Measurements from ENCODE around the gene AVPR2.
A peak's percentile ranks its signal among the peaks of the same experiment; 100 is the strongest.

Gene AVPR2

DNA sequence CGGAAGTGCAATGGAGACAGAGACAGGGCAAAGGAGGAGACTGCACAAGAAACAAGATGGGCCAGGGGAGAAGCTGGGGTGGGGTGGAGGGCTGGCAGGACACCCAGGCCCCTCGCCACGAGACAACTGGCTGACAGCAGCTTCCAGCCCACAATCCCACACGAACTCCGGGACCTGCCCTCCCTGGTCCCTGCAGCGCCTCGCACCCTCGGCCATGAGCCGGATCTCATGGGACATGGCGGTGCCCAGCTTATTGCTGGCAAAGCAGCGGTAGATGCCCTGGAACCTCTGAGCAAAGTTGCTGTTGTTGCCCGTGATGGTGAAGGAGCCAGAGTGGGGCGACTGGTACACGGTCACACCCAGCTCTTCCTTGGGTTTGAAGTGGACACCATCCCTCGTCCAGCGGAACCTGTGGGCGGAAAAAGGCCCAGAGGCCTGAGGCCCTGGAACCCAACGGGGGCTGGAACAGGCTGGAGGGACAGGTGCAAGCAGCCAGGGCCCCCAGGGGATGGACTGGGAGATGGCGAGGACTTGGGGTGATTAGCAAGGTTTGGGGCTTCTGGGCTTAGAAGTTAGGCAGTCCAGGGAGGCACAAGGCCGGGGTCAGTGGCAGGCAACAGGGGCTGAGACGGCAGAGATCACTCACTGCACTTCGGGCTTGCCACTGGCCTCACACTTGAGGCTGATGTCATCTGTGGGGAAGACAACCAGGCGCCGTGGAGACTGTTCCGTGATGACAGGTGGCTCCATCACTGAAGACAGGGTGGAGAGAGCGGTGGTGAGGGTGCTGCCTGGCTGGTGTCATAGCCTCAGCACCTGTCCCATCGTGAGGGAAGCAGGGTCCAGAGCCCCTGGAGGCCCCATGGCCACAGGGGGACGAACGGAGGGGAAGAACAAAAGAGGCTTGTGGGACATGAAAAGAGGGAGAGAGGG, 32.3 kb upstream of the AVPR2 start:
- DNase-seq: no peak

DNA sequence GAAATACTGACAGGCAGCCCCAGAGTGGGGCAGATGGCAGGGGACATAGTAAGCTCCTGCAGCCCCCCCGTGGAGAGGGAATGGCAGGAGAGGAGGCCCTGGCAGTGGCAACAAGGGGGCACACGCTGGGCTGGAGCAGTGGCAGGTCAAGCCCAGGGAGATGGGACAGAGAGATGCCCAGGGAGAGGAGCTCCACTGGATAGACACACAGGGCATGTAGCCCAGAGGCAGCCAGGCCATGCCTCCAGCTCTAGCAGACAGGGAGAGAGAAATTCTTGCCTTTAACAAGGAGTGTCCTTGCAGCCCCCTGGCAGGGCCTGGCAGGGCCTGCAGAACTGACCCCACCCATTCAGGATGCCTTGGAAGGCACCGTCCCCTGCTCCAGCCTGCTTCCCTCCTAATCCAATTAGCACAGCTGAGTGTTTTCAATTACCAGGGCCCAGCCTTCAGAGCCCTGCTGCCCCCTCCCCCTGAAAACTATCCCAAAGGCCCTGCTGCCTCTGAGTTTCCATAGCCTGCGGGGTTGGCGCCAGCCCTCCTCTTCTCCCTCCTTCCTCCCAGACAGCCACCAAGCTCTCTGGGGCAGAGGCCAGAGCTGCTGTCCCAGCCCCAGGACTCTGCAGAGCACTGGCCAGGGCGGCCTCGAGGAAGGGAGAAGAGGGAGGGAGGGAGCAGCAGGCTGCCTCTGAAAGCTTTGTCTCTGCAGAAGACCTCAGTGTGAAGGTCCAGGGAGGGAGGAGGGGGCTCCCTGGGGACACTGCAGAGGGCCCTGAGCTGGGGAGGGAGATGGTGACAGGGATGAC, 31.0 kb upstream of the AVPR2 start:
- DNase-seq: peak in 1 of 2 experiments; percentile 44

DNA sequence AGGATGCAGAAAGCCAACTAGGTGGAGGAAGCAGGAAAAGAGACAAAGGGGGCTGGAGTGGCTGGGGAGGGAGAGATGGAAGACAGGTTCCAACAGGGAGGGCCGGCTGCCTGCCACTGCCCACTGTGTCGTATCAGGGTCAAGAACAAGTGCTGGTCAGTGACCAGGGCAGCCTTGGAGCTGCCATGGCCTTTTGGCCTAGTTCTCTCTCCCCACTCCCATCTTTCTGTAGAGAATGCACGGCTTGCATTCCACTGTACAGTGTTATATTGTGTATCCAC, 30.4 kb upstream of the AVPR2 start:
- no peak for DNase-seq

DNA sequence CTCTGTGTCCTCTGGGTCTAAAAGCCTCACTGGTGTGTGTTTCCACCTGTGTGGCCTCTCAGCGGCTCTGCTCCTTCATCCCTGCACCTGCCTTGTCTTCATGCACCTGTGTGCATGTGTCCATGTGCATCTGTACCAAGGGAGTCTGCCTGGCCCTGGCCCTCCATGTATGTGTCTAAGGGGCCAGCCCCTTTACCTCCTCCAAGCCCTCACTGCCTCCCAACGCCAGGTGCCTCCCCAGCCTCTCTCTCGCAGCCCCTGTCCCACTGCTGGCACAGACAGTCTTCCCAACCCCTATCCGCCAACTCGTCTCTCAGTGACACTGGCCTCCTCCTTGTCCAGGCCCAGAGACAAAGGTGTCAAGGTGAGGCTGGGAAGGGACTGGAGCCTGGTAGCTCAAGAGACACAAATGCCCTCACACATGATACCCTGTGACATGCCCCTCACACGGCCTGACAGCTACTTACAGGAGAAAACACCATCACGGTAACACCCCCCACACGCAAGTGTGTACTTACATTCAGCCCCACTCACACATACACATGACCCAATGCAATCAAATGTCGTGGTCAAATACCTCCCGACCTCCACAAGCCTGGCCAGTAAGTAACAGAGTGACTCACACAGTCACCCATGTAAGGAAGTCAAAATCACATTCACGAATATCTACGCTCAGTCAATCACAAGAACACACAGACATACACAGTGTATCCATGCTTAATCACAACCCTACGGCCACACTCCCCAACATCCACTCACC, 29.9 kb upstream of the AVPR2 start:
- no peak for DNase-seq

DNA sequence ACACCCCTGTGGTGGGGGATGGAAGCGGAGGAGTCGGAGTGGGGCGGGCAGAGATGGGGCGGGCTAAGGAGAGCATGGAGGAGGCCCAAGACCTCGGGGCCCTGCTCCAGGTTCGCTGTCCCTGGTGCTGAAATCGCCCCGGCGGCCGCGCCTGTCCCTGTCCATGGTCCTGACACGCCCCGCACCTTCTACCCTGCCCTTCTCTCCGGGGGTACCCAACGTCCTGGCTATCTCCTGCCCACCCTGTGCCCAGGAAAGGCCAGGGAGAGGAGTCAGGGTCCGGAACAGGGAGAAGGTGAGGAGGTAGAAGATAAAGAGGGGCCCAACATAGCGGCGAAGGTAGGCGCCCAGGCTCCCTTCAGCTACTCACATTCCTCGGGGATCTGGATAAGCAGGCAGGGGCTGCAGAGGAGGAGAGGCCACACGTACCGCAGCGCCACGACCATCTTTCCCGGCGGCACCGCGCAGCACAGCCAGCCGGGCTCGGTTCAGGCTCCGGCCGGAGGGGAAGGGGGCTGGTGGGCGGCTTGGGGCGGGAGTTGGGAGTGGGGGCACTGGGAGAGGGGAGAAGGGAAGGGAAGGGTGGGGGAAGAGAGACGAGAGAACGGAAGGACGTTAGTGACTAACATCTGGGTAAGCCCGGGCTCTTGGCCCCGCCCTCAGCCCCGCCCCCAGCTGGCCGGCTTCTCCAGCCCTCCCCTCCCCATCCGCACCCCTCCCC, 28.9 kb upstream of the AVPR2 start:
- DNase-seq: no peak

DNA sequence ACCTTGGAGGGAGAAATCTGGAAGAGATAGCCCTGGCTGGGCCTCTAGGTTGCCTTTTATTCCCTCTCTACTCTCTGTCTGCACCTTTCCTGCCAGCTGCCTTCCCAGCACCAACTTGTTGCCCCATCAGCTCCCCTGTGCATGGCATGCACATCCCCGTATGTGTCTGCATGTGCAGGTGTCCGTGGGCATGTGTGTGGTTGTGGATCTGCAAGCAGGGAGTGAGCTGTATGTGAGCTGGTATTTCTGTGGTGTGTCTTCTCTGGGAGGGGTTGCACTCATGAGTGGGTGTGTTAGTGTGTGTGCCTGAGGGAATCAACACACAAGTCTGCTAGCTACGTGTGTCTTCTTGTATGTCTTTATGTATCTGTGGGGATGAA, 28.4 kb upstream of the AVPR2 start:
- no peak for DNase-seq

DNA sequence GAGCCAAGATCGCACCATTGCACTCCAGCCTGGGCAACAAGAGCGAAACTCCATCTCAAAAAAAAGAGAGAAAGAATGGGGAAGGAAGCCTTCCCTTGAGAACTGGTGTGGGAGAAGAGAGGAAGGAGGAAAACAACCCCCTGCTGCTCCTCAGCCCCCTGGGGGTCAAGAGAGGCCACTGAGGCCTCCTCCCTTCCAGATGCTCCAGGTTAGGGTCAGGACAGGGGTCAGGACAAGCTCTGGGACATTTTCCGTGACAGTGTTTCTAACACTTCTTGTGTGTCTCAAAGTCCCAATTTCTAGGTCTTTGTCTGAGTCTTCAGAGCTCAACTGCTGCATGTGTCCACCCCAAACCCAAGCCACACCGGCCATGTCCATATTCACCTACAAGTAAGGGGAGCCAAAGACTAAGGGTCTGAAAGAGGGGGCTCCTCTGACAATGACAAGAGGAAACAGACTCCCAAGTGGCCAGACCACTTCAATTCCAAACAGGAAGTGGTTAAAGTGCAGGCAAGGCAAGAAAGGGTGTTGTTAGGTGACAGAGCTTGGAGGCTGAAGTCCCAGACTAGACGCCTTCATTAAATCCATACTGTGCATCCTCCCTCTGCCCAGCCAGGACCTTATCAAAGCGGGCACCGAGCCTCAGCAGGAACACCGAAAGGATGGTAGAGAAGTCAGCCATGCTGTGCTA, 26.8 kb upstream of the AVPR2 start:
- no peak for DNase-seq

DNA sequence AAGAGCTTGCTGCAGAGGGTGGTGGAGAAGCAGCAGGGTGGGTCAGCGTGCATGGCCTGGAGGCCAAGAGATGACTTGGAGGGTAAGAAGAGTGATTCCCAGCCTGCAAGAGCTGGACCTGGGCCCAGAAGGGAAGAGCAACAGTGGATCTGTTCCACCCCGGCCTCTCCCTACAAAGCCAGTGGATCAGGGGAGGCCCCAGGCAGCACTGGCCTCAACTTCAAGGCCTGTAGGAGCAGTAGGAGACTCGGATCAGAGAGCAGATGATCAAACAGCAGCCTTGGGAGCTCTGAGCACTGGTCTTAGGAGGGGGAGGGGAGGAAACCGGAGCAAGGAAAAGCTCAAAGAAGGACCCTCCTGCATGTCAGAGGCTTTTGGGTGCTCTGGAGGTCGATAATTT, 26.1 kb upstream of the AVPR2 start:
- DNase-seq: peak in 1 of 2 experiments; percentile 21

DNA sequence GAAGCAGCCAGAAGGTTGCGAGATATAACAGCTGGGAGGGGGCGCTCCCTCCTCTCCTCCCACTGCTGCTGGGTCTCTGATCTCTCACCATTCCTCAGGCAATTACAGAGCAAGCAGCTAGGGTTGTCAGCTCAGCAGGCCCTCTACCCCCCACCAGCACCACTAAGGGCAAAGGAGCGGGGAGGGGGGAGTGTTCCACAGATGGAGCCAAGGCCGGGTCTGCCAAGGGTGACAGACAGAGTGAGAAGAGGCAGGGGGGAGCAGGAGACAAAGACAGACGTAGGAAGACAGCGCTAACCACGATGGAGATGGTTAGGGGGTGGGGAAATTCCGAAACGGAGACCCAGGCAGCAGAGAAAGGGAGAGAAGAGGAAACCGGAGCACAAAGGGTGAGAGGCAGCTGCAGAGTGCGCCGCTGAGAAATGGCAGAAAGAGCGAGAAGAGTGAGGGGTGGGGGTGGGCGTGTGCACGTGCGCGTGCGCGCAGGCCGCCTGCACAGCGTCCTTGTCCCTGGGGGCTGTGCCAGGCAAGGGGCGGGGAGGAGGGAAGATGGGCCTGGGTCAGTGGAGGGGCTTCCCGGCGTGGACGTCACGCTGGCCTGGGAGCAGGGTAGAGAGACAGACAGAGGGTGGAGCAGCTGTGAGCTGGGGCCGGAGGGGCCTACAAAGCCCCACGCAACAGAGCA, 25.4 kb upstream of the AVPR2 start:
- peak in 1 of 2 experiments; percentile 55 for DNase-seq

DNA sequence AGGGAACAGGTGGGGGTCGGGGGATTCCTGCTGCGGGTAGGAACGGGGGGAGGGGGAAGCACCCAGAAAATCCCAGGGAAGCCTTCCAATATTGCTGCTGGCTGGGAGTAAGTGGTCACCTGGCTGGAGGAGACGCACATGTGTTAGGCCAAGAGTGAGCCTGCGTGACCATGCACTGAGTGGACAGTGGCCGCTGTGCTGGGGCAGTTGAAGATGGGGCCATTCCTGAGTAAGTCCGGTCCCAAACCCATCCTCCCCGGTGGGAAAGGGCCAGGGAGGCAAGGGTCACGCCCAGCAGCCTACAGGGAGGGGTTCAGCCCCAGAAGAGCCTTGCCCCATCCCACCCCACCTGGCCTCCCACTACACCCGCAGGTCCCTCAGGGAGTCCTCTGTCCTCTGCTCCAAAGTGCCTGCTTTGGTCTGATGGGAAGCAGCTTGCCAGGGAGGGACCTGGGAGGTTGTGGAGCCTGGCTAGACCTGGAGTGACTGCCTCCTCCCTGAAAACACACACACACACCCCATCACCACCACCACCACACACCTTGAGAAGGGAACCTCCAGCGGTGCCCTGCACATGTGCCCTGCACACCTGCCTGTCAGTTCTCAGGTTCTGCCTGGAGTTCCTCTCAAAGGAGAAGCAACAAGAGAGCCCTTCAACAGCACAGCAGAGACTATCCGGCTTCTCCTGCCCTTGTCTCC, 24.6 kb upstream of the AVPR2 start:
- no peak for DNase-seq

DNA sequence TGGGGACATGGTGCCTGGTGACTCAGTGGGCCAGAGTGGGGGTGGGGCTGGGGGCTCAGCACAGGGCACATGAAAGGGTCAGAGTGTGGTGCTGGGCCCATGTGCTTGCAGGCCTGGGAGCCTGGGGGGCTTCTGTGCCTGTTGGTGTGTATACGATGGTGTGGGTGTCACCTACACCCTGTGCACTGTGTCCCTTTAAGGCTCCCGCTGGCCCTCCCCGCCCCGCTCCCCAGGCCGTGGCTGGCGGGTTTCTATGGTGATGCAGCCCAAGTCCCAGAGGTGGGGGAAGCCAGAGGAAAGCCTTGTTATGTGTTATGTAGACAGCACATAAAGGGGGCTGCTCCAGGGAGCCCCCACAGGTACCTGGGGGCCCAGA, 24.0 kb upstream of the AVPR2 start:
- no peak for DNase-seq

DNA sequence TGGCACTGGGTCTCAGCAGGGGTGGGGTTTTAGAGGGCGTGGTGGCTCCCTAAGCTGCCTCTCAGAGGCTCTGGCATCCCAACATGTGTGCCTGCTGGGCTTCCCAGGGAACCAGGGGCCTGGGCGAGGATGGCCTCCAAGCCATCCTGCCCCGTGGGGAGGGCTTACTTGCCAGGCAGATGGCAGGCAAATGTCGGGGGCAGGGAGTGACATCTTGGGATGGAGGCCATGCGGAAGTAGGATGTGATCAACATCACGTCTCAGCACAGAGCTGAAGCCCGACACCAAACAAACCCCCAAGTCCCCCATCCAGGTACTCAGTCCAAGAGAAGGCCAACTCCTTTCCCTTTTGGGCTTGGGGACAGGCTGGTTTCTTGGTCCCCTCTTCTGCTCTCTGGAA, 23.2 kb upstream of the AVPR2 start:
- DNase-seq: no peak

DNA sequence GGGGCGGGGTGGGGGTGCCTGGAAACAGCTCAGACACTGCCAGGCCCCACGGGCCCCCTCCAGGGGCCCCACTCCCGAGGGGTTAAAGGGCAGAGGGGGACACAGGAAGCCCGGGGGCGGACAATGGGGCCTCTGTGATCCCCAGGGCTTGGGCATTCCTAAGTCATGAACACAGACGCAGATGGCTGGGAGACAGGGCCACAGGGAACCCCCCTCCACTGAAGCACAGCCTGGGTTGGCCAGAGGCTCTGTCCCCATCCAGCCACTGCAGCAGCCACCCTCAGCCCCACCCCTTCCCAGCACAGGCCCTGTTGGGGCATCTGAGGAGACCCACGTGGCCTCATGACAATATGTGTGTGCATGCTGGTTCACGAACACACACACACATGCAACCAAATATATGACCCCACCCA, 22.4 kb upstream of the AVPR2 start:
- DNase-seq: no peak

DNA sequence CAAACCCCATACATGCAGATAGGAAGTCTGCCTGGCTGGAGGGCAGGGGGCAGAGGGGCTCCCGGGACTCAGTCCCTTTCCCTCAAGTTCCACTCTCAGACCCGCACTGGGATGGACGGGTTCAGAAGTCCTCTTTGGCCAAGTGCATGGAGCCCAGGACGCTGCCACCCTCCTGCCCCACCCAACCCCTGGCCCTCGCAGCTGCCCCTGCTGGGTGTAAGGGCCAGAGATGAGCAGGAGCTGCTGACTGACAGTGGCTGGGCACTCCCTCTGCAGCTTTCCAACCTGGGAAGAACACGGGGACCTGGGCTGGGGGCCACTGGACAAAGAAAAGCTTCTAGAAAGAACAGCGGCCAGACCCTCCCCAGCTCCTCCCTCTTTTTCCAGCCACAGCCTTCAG, 21.9 kb upstream of the AVPR2 start:
- no peak for DNase-seq

DNA sequence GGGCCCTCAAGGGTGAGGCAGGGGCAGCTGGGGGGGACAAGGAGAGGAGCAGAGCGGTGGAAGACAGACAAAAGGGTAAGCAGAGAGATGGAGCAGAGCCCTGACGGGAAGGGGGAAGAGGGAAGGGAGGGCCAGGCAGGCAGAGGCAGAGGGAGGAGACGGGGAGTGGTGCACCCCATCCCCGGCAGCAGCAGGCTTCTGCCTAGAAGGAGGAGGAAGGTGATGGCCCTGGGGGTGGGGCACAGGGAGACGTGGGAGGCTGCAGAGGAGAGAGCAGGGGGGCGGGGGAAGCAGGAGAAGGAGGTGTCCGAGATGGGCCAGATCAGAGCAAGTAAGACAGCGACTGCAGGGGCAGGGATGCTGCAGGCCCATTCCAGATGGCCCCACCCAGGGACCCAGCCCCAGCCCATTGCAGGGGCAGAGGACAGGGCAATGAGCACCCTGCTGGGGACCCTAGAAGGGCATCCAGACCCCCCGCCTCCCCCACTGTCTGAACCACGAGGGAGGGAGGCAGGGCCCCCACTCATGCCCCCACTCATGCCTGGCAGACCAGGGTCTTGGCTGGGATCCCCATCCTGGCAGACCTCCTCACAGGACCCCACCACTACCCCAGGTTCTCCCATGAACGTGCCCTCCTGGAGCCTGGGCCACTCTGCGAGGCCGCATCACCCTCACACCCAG, 21.2 kb upstream of the AVPR2 start:
- DNase-seq: no peak

DNA sequence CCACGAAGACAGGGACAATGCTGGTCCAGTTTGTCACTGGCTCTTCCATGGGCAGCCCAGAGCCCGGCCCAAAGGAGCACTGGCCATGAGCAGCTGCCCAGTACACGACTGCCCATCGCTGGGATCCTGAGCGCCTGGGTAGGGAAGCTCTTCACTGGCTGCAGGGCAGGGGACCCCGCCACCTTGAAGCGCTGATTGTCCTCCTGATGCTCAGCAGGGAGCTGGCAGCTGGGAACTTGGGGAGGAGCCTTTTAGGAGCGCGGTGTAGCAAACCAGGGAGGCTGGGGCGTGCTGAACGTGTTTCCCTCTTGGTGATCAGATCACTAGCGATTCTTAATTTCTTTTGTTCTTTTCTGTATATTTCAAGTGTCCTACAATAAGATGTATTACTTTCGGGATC, 20.3 kb upstream of the AVPR2 start:
- no peak for DNase-seq

DNA sequence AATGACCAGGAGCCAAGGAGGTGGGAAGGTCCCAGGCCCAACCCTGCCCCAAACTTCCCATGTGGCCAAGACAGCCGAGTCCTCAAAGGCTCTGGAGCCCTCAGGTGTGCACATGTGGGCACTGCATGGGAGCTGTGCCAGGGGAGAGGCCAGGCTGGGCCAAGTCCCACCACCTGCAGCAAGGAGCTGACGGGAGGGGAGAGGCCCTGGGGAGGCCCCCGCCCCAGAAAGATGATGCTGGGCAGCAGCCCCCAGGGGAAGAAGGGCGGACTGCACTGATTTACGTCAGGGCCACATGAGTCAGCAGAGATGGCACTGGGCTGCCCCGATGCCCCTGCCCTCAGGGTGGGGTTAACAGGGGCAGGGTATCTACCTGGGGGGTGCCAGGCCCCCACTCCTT, 19.9 kb upstream of the AVPR2 start:
- no peak for DNase-seq

DNA sequence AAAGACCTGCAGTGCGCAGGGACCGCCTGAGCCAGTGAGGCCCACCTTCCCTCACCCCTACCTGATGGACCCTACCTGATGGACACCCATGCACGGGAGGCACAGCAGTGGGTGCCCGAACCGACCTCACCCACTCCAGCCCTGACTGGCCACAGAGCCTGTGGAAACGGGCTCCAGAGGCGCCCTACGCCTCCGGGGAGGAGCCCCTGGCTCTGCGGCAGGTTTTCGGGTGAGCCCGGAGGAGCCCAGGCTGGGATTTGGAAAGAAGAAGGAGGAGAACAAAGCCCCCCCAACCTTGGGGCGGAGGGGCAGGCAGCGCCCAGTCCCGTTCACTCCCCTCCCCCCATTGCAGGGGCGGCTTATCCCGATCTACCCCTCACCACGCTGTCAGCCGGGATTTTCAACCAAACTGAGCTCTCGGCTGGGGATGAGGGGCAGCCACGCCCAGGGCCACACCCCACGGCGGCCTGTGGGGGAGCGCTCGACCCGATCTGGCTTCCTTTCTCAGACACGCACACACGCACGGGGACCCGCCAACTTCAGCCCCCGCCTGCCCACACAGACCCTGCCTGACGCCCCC, 19.2 kb upstream of the AVPR2 start:
- no peak for DNase-seq

DNA sequence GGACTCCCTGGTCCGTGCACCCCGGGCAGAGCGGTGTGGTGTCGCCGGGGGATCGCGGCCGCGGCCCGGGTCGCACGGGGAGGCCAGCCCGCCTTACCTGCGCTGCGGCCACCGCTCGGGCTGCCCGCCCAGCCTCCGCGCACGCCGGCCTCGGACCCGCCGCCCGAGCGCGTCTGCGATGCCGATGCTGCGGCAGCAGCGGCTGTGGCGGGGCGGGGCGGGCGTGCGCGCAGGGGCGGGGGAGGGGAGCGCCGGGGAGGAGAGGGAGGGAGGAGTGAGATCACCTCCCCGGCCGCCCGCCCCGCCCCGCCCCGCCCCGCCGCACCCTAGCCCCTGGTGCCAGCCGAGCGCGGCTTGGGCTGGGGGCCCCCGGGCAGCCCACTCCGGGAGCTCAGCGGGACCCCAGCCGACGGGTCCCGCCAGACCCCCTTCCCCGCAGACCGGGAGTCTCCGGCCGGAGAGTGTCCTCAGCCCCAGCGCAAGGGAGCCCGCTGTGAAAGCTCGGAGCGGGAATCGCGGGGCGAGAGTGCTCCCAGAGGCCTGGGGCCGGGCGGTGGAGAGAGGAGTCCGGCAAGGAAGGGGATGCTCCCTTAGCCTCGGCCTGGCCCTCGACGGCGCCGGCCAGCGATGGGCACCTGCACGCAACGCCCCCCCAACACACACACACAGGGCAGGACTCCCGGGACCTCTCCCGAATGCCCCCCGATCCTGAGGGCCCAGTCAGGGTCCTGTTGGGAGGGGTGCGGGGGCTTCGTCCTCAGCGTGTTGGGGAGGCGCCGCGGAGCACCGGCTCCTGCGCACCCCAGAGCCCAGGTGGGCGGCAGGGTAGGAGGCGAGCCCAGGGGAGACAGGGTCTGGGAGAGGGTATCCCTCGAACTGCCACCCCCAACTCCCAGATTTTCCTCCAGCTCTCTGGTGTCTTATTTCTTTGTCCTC, 18.2 kb upstream of the AVPR2 start, which contains the start of gene L1CAM:
TSS of gene L1CAM (minus strand) at position 206 of the 936 bp plus-strand sequence. CDS start 10,337 bp downstream, outside the sequence.
- DNase-seq: no peak
